M059J (cell line): ENCODE measurements around the gene OR10P1. TPM values are rescaled to one million over a fixed set of nuclear protein-coding genes. Genes with fewer than 3 reads are reported as not detected.

Experiments used
- DNase-seq: peaks from one replicate; pipeline ENCODE4 v3.0.0-alpha.2; 2012; ENCODE audit warnings: low read depth
- total RNA-seq: library from RNA; depleted of rRNA; stranded (reverse); fragments of >200 nt; shearing (Covaris generic); gene quantifications from 2 replicates; pipeline ENCODE4 v1.2.3, GENCODE V29; 2014; rRNA removed

The OR10P1 gene
- total RNA-seq, 1 experiment from 2014 or later, result not detected

DNA sequence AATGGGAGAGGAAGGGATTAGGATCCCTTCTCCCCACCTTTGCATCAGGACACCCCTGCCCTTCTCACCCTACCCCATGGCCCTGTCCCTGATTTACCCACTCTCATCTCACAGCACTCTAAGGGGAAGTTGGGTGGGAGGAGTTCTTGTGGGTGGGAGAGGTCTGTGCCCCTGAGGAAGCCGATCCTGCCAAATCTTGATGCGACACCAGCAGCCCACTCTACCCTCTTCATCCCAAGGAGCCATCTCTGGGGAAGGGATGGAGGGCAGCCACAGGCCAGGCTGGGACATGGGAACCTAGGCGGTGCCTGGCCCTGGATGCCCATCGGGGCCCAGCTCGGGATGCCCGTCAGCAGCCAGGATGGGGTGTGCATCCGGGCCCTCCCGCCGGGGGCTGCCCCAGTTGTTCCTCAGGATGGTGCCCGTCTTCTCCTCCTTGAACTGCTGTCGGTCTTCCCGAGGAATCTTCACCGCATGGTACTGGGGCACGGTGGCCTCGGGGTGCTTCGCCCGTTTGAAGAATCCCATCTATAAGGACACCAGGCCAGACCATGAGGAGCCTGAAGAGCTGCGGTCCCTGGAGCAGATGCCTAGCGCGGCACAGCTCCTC lies 48.2 kb downstream of the OR10P1 start:
- no peak for DNase-seq

DNA sequence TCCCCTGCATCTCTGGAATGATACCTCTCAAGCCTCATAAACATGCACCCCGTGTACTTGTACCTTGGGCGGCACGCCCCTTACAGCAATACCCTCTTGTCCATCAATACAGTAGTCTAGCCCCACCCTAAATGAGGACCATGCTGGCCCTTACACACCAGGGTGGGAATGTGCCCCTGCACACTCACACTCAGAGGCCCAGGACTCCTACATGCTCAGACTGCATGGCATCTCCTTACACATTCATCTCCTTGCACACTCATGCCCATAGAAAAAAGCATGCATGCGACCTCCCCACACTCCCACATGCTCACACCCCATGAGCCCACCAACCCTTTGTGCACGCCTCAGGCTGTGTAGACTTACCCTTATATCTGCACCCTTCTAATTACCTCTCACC lies 49.0 kb downstream of the OR10P1 start:
- no peak for DNase-seq

DNA sequence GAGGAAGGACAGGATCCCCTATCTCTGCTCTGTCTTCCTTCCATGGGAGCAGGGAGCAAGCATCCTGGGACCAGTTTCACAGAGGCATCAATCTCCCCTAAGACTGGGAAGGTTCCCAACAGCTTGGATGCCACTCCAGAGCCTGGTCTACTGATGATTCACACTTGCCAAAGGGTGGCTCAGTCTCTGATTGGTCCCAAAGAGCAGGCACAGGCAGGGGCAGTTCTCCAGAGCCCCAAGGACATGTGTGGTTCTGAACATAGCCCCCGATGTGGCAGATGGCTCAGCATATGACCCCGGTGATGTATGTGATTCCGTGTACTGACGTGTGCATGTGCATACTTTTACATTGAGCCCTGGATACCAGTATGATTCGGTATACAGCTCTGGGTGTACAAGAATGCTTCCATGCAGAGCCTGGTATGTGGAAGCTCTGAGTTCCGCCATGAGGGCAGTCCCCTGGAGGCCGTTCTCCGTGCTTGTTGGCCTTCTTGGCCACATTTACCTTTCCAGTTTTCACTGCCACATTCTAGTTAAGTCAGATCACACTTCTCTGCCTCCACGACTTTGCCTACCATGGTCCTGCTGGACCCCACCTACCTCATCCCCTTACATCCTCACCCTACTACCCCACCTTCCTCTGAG lies 49.8 kb downstream of the OR10P1 start:
- DNase-seq, result peak; percentile 44

Other genes starting within 250 kb of the OR10P1 start
- gene OR6C65, start 236.4 kb upstream of the OR10P1 start, total RNA-seq, result not detected in 2 replicates
- not detected in 2 replicates for gene OR6C76, start 210.6 kb upstream of the OR10P1 start, total RNA-seq
- gene OR6C2, start 192.8 kb upstream of the OR10P1 start, total RNA-seq, result not detected in 2 replicates
- not detected in 2 replicates for gene OR6C70, start 166.8 kb upstream of the OR10P1 start, total RNA-seq
- not detected in 2 replicates for gene OR6C68, start 144.5 kb upstream of the OR10P1 start, total RNA-seq
- not detected in 2 replicates for gene OR6C4, start 87.3 kb upstream of the OR10P1 start, total RNA-seq
- not detected in 2 replicates for gene OR2AP1, start 64.4 kb upstream of the OR10P1 start, total RNA-seq
- 4.2 and 7.9 TPM in 2 replicates for gene ITGA7, start 71.0 kb downstream of the OR10P1 start, total RNA-seq
- 115 and 120 TPM in 2 replicates for gene BLOC1S1, start 79.2 kb downstream of the OR10P1 start, total RNA-seq
- gene RDH5, start 83.5 kb downstream of the OR10P1 start, total RNA-seq, result 2.0 and 3.2 TPM in 2 replicates
- 1,074 and 1,218 TPM in 2 replicates for gene CD63, start 92.1 kb downstream of the OR10P1 start, total RNA-seq
- gene GDF11, start 106.2 kb downstream of the OR10P1 start, total RNA-seq, result 3.9 and 7.1 TPM in 2 replicates
- gene SARNP, start 180.8 kb downstream of the OR10P1 start, total RNA-seq, result 144 and 154 TPM in 2 replicates
- gene ORMDL2, start 181.1 kb downstream of the OR10P1 start, total RNA-seq, result 22.5 and 48.2 TPM in 2 replicates
- 34.5 and 42.3 TPM in 2 replicates for gene DNAJC14, start 192.7 kb downstream of the OR10P1 start, total RNA-seq
- gene MMP19, start 206.0 kb downstream of the OR10P1 start, total RNA-seq, result 1.5 and 2.9 TPM in 2 replicates